ENCODE data around the gene FBXO4.

DNA sequence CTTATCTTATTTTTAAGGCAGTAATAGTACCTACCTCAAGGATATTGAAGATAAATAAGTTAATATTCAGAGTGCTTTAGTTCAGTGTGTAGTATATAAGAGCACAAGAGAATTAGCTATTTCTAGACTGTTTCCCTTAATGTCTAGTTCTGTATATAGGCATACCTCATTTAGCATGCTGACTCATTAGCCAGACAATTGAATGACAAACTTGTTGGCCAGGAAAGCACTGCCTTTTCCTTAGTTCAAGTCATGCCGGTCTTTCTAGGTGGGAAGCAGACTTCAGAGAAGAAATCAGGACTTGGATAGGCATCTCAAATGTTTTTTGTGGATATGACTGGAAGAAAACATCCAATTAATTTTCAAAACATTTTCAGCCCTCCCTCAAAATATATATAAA is 3.2 kb upstream of the FBXO4 start:
- TF ChIP-seq ARNTL (CRISPR knock-in tag; IDR thresholded peaks at IDR 0.05; ENCODE audit: borderline replicate concordance, low read depth): no peak
- no peak for TF ChIP-seq TCF4 (CRISPR knock-in tag; IDR thresholded peaks at IDR 0.05; ENCODE audit: borderline replicate concordance)
- TF ChIP-seq, protein P1, sequence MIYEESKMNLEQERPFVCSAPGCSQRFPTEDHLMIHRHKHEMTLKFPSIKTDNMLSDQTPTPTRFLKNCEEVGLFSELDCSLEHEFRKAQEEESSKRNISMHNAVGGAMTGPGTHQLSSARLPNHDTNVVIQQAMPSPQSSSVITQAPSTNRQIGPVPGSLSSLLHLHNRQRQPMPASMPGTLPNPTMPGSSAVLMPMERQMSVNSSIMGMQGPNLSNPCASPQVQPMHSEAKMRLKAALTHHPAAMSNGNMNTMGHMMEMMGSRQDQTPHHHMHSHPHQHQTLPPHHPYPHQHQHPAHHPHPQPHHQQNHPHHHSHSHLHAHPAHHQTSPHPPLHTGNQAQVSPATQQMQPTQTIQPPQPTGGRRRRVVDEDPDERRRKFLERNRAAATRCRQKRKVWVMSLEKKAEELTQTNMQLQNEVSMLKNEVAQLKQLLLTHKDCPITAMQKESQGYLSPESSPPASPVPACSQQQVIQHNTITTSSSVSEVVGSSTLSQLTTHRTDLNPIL (CRISPR knock-in tag; IDR thresholded peaks at IDR 0.05; ENCODE audit: low read depth): no peak
